Ovary (tissue), 3 donors: Measurements from ENCODE around the gene DGKI.

Source experiments
- EP300 ChIP-seq: sonication (generic); formaldehyde crosslinking; IDR thresholded peaks from one replicate; pipeline ENCODE4 v1.6.1; 2017; ENCODE audit warnings: antibody characterized with exemption
- TF ChIP-seq, protein P1 (sequence below), 3 donors: fragments of 450-650 bp in 2 of 3; fragments of 200-600 bp in 1 of 3; IDR thresholded peaks; one replicate each; pipeline versions ENCODE4 v1.5.1 to v1.8.0; 2016 to 2022; ENCODE audit warnings: antibody characterized with exemption in 3 of 3, mild to moderate bottlenecking in 1 of 3
- donor health status: DM: no; HTN: no; CAD: no.

DNA sequence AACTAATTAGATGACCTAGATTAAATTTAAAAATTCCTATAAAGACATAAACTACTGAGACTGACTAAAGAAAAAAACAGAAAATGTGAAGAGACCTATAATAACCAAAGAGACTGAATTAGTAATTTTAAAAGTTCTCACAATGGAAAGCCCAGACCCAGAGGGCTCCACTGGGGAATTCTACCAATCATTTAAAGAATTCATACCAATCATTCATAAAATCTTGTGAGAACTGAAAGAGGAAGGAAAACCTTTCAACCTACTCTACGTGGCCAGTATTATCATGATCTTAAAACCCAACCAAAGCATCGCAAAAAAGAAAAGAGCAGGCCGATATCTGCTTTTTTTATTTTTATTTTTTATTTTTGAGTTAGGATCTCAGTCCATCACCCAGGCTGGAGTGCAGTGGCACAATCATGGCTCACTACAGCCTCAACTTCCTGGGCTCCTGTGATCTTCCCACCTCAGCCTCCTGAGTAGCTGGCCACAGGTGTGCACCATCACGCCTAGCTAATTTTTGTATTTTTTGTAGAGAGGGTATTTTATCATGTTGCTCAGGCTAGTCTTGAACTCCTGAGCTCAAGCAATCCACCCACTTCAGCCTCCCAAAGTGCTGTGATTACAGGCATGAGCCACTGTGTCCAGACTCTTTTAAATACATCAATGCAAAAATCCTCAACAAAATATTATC lies 48.6 kb downstream of the DGKI start:
- TF ChIP-seq, protein P1, sequence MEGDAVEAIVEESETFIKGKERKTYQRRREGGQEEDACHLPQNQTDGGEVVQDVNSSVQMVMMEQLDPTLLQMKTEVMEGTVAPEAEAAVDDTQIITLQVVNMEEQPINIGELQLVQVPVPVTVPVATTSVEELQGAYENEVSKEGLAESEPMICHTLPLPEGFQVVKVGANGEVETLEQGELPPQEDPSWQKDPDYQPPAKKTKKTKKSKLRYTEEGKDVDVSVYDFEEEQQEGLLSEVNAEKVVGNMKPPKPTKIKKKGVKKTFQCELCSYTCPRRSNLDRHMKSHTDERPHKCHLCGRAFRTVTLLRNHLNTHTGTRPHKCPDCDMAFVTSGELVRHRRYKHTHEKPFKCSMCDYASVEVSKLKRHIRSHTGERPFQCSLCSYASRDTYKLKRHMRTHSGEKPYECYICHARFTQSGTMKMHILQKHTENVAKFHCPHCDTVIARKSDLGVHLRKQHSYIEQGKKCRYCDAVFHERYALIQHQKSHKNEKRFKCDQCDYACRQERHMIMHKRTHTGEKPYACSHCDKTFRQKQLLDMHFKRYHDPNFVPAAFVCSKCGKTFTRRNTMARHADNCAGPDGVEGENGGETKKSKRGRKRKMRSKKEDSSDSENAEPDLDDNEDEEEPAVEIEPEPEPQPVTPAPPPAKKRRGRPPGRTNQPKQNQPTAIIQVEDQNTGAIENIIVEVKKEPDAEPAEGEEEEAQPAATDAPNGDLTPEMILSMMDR (IDR thresholded peaks at IDR 0.05), result no peak
- TF ChIP-seq EP300, result no peak
